Measurements from ENCODE around the gene CFAP221. TPM values are rescaled to one million over a fixed set of nuclear protein-coding genes. Genes with fewer than 3 reads are reported as not detected.

The CFAP221 gene
- total RNA-seq, 2 experiments from 2014 or later = not detected

- Mint-ChIP-seq H3K4me1 (no peaks in the 10 kb centered on the region), H3K27ac (no peak overlapping the region), H3K4me3 (no peak overlapping the region), H3K36me3 (ENCODE audit: low read depth) (no peaks in the 10 kb centered on the region), H3K9me3 (ENCODE audit: low read depth) (no peaks in the 10 kb centered on the region), H3K27me3 (peaks cover 11% of the 10 kb centered on the region)
- ChIA-PET POLR2A (no interaction called here), CTCF (no interaction called here)
- no peak for DNase-seq
- no peak for ATAC-seq
- intact Hi-C loops (cut with DNase I, micrococcal nuclease) = no loop called here
Measured at GRCh38 chr2:119629323-119629825, 85.1 kb downstream of the CFAP221 start.

DNA sequence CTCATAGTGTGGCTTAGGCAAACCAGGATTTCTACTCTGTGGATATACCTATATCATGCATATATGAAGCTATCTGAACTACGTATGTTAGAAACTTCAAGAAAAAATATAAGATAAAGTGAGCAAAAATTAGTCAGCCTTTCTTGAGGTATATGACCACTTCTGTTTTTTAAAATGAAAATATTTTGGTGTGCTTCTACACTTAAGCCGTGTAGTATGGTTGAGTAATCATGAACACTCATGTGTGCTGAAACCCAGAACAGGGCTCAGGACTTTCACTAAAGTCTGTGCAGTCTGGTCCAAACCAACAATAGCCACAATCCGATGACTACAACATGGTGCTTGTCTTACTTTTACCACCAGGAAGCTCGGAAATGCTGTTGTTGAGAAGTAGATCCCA, 85.9 kb downstream of the CFAP221 start:
- ChIA-PET POLR2A (no interaction called here), CTCF (interaction anchor here (1.3 kb wide), 1 partner anchor 11 kb away, joined by 5 read pairs; no protein-coding TSS in a partner anchor)
- no peak overlapping the region for H3K4me3 Mint-ChIP-seq
- peaks cover 11% of the 10 kb centered on the region for H3K27me3 Mint-ChIP-seq
- no peaks in the 10 kb centered on the region for H3K36me3 Mint-ChIP-seq (ENCODE audit: low read depth)
- no peak overlapping the region for H3K27ac Mint-ChIP-seq
- no peaks in the 10 kb centered on the region for H3K9me3 Mint-ChIP-seq (ENCODE audit: low read depth)
- no peak for ATAC-seq
- intact Hi-C loops (cut with DNase I, micrococcal nuclease) = no loop called here
- DNase-seq = no peak
- H3K4me1 Mint-ChIP-seq = no peaks in the 10 kb centered on the region

GRCh38 chr2:119637371-119637770, 93.1 kb downstream of the CFAP221 start:
- Mint-ChIP-seq H3K9me3 (ENCODE audit: low read depth) (no peaks in the 10 kb centered on the region), H3K4me3 (no peak overlapping the region), H3K27ac (no peak overlapping the region), H3K36me3 (ENCODE audit: low read depth) (no peaks in the 10 kb centered on the region), H3K4me1 (peaks cover 2% of the 10 kb centered on the region), H3K27me3 (no peaks in the 10 kb centered on the region)
- intact Hi-C loops (cut with DNase I, micrococcal nuclease) = no loop called here
- no peak for DNase-seq
- POLR2A ChIA-PET = no interaction called here
- no peak for ATAC-seq
- CTCF ChIA-PET = interaction anchor here (0.6 to 1.4 kb wide), 3 partner anchors 9 to 538 kb away, joined by 3 read pairs; no protein-coding TSS in a partner anchor

DNA sequence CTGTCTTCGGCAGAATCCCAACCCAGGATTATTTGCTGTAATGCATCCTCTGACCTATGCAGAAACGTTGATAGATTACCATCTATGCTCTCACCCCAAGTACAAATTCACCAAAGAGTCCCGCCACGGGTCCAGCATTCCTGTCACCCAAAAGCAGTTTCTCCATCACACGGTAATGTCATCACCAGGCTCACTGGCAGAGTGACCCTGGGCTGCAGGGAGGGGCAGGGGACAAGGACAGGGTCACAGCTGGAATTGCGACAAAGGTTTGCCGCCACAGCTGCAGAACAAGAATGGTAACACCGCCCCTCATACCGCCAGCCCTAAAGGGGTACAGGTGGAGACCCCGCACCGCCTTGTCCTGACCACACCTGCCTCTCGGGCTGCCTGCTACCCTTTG, 94.0 kb downstream of the CFAP221 start:
- Mint-ChIP-seq H3K9me3 (ENCODE audit: low read depth) (no peaks in the 10 kb centered on the region), H3K27ac (no peak overlapping the region), H3K4me1 (peaks cover 2% of the 10 kb centered on the region), H3K36me3 (ENCODE audit: low read depth) (no peaks in the 10 kb centered on the region), H3K4me3 (no peak overlapping the region), H3K27me3 (no peaks in the 10 kb centered on the region)
- intact Hi-C loops (cut with DNase I, micrococcal nuclease) = no loop called here
- ChIA-PET CTCF (interaction anchor here (0.6 to 0.9 kb wide), 4 partner anchors 8 to 1042 kb away, joined by 3 read pairs; no protein-coding TSS in a partner anchor), POLR2A (no interaction called here)
- no peak for DNase-seq
- no peak for ATAC-seq

DNA sequence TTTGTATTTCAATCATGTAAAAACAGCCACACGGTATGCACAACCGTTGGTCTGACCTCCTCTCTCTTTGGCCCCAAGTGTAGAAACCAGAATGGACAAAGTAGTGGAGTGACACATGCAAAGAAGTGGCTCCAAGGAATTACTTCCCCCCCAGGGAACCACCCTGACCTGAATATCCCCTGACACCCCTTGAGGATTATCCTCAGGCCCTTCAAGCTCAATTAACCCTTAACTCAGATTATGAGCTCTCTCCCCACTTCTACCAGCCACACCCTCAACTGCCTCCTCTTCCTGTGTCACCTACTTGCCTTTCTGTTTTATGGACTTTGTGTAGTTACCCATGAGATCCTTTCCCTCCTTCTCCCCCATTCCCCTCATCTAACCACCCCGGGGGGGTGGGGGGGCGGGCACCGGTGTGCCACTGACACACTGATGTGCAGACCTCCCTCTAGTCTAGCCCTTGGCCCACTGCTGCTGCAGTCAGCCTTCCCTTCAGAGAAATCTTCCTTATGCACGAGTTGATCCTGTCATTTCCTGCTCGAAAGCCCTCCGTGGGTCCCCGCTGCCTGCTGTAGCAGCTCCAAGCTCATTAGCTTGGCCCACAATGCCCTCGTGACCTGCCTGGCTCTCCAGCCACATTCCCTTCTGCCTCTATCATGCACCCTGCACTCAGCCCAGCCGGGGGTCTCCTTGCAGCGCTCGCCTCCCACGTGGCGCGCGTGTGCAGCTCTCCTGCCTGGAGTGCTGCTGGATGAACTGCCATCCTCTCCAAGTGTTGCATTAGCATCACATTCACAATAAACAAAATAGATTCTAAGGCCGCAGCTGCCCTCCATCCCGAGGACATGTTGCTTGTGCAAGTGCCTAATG, 94.7 kb downstream of the CFAP221 start:
- no peak for ATAC-seq
- Mint-ChIP-seq H3K4me3 (no peak overlapping the region), H3K36me3 (ENCODE audit: low read depth) (no peaks in the 10 kb centered on the region), H3K27me3 (no peaks in the 10 kb centered on the region), H3K4me1 (peaks cover 2% of the 10 kb centered on the region), H3K9me3 (ENCODE audit: low read depth) (no peaks in the 10 kb centered on the region), H3K27ac (no peak overlapping the region)
- POLR2A ChIA-PET = no interaction called here
- intact Hi-C loops (cut with DNase I, micrococcal nuclease) = no loop called here
- DNase-seq = no peak
- CTCF ChIA-PET = interaction anchor here (0.6 to 2.7 kb wide), 3 partner anchors 19 to 1042 kb away, joined by 3 to 17 read pairs (median 3); no protein-coding TSS in a partner anchor

GRCh38 chr2:119641562-119642258, 97.5 kb downstream of the CFAP221 start:
- intact Hi-C loops (cut with DNase I, micrococcal nuclease) = loop anchor here (1.0 to 5.0 kb wide), 6 partner anchors 19 to 1039 kb away; no protein-coding TSS in a partner anchor
- Mint-ChIP-seq H3K27ac (no peak overlapping the region), H3K4me1 (peaks cover 2% of the 10 kb centered on the region), H3K4me3 (no peak overlapping the region), H3K36me3 (ENCODE audit: low read depth) (no peaks in the 10 kb centered on the region), H3K27me3 (no peaks in the 10 kb centered on the region), H3K9me3 (ENCODE audit: low read depth) (no peaks in the 10 kb centered on the region)
- DNase-seq (peak; percentile 87), ATAC-seq (peak; percentile 99)
- ChIA-PET POLR2A (interaction anchor here (0.5 kb wide), 1 partner anchor 1101 kb away, joined by 3 read pairs; no protein-coding TSS in a partner anchor), CTCF (interaction anchor here (0.5 to 3.3 kb wide), 26 partner anchors 9 to 1045 kb away, joined by 3 to 40 read pairs (median 4); no protein-coding TSS in a partner anchor)

- no peaks in the 10 kb centered on the region for H3K36me3 Mint-ChIP-seq (ENCODE audit: low read depth)
- H3K9me3 Mint-ChIP-seq (ENCODE audit: low read depth) = no peaks in the 10 kb centered on the region
- no peak for DNase-seq
- H3K4me3 Mint-ChIP-seq = no peak overlapping the region
- intact Hi-C loops (cut with DNase I, micrococcal nuclease) = loop anchor here in 1 of 2 experiments (5.0 kb wide), 1 partner anchor 183 kb away; no protein-coding TSS in a partner anchor
- ChIA-PET CTCF (no interaction called here), POLR2A (no interaction called here)
- peaks cover 2% of the 10 kb centered on the region for H3K4me1 Mint-ChIP-seq
- no peak overlapping the region for H3K27ac Mint-ChIP-seq
- peaks cover 6% of the 10 kb centered on the region for H3K27me3 Mint-ChIP-seq
- no peak for ATAC-seq
Measured at GRCh38 chr2:119644186-119644585, 99.9 kb downstream of the CFAP221 start.

DNA sequence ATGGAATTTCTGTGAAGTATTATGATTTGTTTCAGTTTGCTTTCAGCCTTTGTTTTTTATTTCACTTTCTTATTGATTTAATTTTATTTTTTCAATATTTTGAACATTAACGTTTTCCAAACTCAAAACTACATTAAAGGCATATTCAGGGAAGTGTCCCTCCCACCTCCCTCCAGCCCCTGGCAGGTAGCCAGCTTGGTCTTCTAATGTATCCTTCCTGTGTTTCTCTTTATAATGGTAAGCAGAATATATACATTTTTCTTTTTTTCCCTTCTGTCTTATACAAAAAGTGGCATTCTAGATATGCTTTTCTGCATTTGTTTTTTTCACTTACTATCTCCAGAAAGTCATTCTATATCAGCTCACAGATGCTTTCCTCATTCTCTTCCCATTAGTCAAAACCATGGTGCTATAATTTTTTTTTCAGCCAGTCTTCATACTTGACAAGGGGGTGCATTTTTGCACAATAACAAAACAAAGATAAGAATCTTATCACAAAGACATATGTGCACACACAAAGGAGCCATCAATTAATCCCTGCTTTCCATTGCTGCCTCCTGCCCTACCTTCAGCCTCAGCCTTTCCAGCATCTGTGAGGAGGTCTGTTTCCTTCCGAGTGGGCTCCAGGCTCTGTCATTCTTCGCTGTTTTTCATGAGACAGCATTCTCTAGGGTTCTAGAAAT, 101.1 kb downstream of the CFAP221 start:
- intact Hi-C loops (cut with DNase I, micrococcal nuclease) = no loop called here
- H3K36me3 Mint-ChIP-seq (ENCODE audit: low read depth) = no peaks in the 10 kb centered on the region
- H3K27ac Mint-ChIP-seq = no peak overlapping the region
- CTCF ChIA-PET = interaction anchor here (1.0 to 4.6 kb wide), 3 partner anchors 12 to 30 kb away, joined by 3 to 14 read pairs (median 3); no protein-coding TSS in a partner anchor
- no peak for DNase-seq
- H3K4me1 Mint-ChIP-seq = peaks cover 2% of the 10 kb centered on the region
- no peak for ATAC-seq
- peaks cover 6% of the 10 kb centered on the region for H3K27me3 Mint-ChIP-seq
- no peak overlapping the region for H3K4me3 Mint-ChIP-seq
- POLR2A ChIA-PET = no interaction called here
- no peaks in the 10 kb centered on the region for H3K9me3 Mint-ChIP-seq (ENCODE audit: low read depth)

- intact Hi-C loops (cut with DNase I, micrococcal nuclease) = no loop called here
- no peak overlapping the region for H3K27ac Mint-ChIP-seq
- DNase-seq (no peak), ATAC-seq (no peak)
- H3K27me3 Mint-ChIP-seq = peaks cover 6% of the 10 kb centered on the region
- H3K4me3 Mint-ChIP-seq = no peak overlapping the region
- POLR2A ChIA-PET = no interaction called here
- H3K36me3 Mint-ChIP-seq (ENCODE audit: low read depth) = no peaks in the 10 kb centered on the region
- no peaks in the 10 kb centered on the region for H3K9me3 Mint-ChIP-seq (ENCODE audit: low read depth)
- CTCF ChIA-PET = interaction anchor here (0.6 to 4.6 kb wide), 4 partner anchors 8 to 29 kb away, joined by 3 to 14 read pairs (median 3); no protein-coding TSS in a partner anchor
- H3K4me1 Mint-ChIP-seq = peaks cover 2% of the 10 kb centered on the region
Measured at GRCh38 chr2:119646149-119646548, 101.9 kb downstream of the CFAP221 start.

DNA sequence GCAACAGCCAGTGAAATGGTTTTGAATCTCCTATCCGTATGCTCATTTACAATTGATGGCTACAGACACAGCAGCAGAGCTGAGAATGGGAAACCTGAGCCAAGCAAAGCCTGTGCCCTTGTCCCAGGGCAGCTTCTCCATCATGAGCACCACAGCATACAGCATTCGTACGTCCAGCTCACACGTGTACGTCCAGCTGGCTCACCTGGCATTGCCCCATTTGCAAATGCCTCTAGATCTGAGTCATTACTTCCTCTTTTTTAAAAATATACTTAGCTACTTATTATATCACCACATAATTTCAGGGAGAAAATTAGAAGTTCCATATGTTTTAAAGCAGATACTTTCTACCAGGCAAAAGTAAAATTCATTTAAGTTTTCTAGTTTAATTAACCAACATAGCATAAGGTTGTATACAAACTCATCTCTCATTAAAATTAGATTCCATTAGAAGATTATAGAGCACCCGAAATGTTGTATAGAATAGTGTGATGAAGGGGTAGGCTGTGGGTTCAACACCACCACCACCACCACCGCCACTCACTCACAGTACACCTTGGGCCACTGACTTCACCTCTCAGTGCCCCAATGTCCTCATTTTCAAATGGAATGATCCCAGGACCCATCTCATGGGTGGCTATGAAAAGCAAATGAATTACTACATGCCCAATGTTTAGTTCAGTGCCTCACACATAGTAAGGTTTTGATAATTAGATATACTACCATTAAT, 103.4 kb downstream of the CFAP221 start:
- no peak for ATAC-seq
- ChIA-PET CTCF (interaction anchor here (1.2 to 4.6 kb wide), 3 partner anchors 10 to 528 kb away, joined by 3 to 14 read pairs (median 4); no protein-coding TSS in a partner anchor), POLR2A (no interaction called here)

More for the DNA sequence above, 103.4 kb downstream of the CFAP221 start:
- Mint-ChIP-seq H3K36me3 (ENCODE audit: low read depth) (no peaks in the 10 kb centered on the region), H3K4me1 (no peaks in the 10 kb centered on the region), H3K27ac (no peak overlapping the region), H3K27me3 (peaks cover 8% of the 10 kb centered on the region), H3K9me3 (ENCODE audit: low read depth) (no peaks in the 10 kb centered on the region), H3K4me3 (no peak overlapping the region)
- intact Hi-C loops (cut with DNase I, micrococcal nuclease) = no loop called here
- DNase-seq = no peak

Measured in activated CD4-positive, alpha-beta T cell treated with anti-CD3 and anti-CD28 coated beads for 36 hours (primary cell).